SU-DHL-6 (cell line): ENCODE results near the gene FAIM2.

Source experiments
- EZH2phosphoT487 ChIP-seq: fragments of 200-600 bp; sonication (generic), shearing (Covaris generic); conservative IDR thresholded peaks from 2 replicates; pipeline ENCODE4 v1.6.1; 2018; ENCODE audit warnings: mild to moderate bottlenecking, antibody characterized with exemption, low read length, moderate library complexity, mixed read lengths
- TF ChIP-seq, protein P1 (sequence below): fragments of 200-600 bp; sonication (generic); IDR thresholded peaks from one replicate; pipeline ENCODE4 v1.5.1; 2017; ENCODE audit warnings: antibody characterized with exemption, mild to moderate bottlenecking, low read length, moderate library complexity; ENCODE audit not compliant: insufficient read depth, poor library complexity, severe bottlenecking

DNA sequence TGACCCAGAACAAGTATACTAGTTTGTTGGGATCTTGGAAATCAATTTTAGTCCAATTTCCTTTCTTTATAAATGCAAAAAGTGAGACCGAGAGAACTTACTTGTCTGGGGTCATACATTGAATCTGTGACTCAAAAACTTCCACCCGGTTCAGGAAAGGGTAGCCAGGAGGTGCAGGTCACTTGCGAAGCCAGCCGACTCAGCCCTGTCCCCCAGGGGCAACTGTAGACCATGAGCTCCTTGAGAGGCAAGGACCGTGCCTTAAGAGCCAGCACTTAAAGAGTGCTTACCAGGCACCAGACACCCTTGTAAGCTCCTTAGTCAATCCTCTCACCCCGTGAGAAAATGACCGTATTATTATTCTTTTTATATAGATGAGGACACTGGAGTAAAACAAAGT, 60.3 kb downstream of the FAIM2 start:
- TF ChIP-seq, protein P1, sequence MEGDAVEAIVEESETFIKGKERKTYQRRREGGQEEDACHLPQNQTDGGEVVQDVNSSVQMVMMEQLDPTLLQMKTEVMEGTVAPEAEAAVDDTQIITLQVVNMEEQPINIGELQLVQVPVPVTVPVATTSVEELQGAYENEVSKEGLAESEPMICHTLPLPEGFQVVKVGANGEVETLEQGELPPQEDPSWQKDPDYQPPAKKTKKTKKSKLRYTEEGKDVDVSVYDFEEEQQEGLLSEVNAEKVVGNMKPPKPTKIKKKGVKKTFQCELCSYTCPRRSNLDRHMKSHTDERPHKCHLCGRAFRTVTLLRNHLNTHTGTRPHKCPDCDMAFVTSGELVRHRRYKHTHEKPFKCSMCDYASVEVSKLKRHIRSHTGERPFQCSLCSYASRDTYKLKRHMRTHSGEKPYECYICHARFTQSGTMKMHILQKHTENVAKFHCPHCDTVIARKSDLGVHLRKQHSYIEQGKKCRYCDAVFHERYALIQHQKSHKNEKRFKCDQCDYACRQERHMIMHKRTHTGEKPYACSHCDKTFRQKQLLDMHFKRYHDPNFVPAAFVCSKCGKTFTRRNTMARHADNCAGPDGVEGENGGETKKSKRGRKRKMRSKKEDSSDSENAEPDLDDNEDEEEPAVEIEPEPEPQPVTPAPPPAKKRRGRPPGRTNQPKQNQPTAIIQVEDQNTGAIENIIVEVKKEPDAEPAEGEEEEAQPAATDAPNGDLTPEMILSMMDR, result no peak
- TF ChIP-seq EZH2phosphoT487, result no peak
